ENCODE measurements around the gene CKS1B. TPM values are rescaled to one million over a fixed set of nuclear protein-coding genes. Genes with fewer than 3 reads are reported as not detected.

The CKS1B gene
- total and polyA plus RNA-seq, 9 of the 15 experiments (the other 6 are each of a cell fraction or from before 2014, with no cell fraction given) = 215 to 1,103 (median 460) TPM

DNA sequence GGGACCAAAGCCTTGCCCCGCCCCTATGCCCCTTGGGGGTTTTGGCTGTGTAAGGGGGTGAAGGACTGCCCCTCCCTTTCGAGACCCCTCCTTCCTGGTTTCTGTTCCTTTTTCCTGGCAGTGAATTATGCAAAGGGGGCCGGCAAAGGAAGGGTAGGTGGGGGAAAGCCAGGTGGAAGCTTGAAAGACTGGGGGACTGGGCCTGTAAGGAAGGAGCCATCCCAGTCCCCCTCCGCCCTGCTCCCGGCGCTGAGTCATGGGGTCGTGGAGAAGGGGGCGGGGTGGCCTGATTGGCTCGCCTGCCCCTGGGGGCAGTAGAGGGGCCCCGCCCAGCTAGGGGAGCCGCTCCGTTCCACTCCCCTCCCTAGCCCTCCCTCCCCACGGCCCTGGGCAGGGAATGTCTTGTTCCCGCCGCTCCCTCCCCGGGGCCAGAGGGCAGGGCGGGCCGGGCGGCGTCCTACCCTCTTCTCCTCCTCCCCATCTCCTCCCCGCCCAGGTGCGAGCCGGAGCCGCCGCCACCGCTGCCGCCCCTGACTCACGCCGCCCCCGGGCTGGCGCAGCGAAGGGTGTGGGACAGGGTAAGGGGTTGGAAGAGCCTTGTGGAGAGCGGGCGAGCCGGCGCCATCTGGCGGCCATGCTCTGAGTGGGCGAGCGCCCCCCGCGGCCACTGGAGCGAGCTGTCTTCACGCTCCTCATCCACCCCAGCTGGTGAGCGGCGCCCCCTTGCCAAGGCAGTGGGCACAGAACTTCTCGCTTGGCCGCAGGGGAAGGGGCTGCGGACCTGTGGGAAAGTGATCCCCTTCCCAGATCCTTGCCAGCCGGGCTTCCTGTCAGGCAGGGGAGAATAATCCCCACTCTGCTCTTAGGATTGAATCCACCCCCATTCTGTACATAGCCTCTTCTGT is 42.8 kb downstream of the CKS1B start (continued):
- TF ChIP-seq ZNF197 (CRISPR knock-in tag; IDR thresholded peaks at IDR 0.05; ENCODE audit: low read depth) (peak; percentile 60; the same call in 1 of the 2 replicates), ZNF133 (CRISPR knock-in tag; IDR thresholded peaks at IDR 0.05) (no peak), ZNF232 (CRISPR knock-in tag; IDR thresholded peaks at IDR 0.05) (no peak), ESRRB (CRISPR knock-in tag; IDR thresholded peaks at IDR 0.05; ENCODE audit: borderline replicate concordance) (no peak), ZC3H8 (IDR thresholded peaks at IDR 0.05) (no peak), CREB1 (IDR thresholded peaks at IDR 0.05) (peak; percentile 39), CREB1 (CRISPR knock-in tag; IDR thresholded peaks at IDR 0.05) (peak; percentile 70), SAP30 (IDR thresholded peaks at IDR 0.05; ENCODE audit: borderline replicate concordance, insufficient read depth, low read depth, low read length, poor library complexity, severe bottlenecking) (no peak), PCBP2 (IDR thresholded peaks at IDR 0.05; ENCODE audit: low read depth, low read length, poor library complexity, severe bottlenecking) (no peak), MEF2D (tag; conservative IDR thresholded peaks at IDR 0.05; ENCODE audit: low read depth) (no peak), CBX3 (IDR thresholded peaks at IDR 0.05; ENCODE audit: borderline replicate concordance in 1 of 2, low read length in 2 of 2) (no peak; a peak in 1 of 3 replicates), ZKSCAN1 (IDR thresholded peaks at IDR 0.05; ENCODE audit: low read depth, low read length) (no peak), RAD51 (IDR thresholded peaks at IDR 0.05; ENCODE audit: borderline replicate concordance, low read depth) (no peak), ZNF121 (CRISPR knock-in tag; conservative IDR thresholded peaks at IDR 0.05) (no peak), CHD4 (IDR thresholded peaks at IDR 0.05; ENCODE audit: insufficient read depth, insufficient replicate concordance, low read depth, low read length, poor library complexity, severe bottlenecking) (no peak), ZNF224 (CRISPR knock-in tag; IDR thresholded peaks at IDR 0.05) (no peak), BACH1 (tag; IDR thresholded peaks at IDR 0.05) (no peak), POLR2AphosphoS2 (IDR thresholded peaks at IDR 0.05; ENCODE audit: low read length) (no peak), SMAD3 (CRISPR knock-in tag; conservative IDR thresholded peaks at IDR 0.05) (no peak; the same call in 1 of the 2 replicates)
- TF ChIP-seq, protein P1, sequence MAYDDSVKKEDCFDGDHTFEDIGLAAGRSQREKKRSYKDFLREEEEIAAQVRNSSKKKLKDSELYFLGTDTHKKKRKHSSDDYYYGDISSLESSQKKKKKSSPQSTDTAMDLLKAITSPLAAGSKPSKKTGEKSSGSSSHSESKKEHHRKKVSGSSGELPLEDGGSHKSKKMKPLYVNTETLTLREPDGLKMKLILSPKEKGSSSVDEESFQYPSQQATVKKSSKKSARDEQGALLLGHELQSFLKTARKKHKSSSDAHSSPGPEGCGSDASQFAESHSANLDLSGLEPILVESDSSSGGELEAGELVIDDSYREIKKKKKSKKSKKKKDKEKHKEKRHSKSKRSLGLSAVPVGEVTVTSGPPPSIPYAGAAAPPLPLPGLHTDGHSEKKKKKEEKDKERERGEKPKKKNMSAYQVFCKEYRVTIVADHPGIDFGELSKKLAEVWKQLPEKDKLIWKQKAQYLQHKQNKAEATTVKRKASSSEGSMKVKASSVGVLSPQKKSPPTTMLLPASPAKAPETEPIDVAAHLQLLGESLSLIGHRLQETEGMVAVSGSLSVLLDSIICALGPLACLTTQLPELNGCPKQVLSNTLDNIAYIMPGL (CRISPR knock-in tag; IDR thresholded peaks at IDR 0.05) = peak; percentile 91; the same call in 1 of the 2 replicates
- TF ChIP-seq, protein P2, sequence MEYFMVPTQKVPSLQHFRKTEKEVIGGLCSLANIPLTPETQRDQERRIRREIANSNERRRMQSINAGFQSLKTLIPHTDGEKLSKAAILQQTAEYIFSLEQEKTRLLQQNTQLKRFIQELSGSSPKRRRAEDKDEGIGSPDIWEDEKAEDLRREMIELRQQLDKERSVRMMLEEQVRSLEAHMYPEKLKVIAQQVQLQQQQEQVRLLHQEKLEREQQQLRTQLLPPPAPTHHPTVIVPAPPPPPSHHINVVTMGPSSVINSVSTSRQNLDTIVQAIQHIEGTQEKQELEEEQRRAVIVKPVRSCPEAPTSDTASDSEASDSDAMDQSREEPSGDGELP (CRISPR knock-in tag; IDR thresholded peaks at IDR 0.05; ENCODE audit: borderline replicate concordance) = peak; percentile 96
- TF ChIP-seq, protein P3, sequence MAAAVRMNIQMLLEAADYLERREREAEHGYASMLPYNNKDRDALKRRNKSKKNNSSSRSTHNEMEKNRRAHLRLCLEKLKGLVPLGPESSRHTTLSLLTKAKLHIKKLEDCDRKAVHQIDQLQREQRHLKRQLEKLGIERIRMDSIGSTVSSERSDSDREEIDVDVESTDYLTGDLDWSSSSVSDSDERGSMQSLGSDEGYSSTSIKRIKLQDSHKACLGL (CRISPR knock-in tag; IDR thresholded peaks at IDR 0.05; ENCODE audit: borderline replicate concordance, poor library complexity, severe bottlenecking) = no peak
